ENCODE results near the gene SLC25A47.

The SLC25A47 gene

GRCh38 chr14:100365741-100366140 is 42.6 kb downstream of the SLC25A47 start:
- DNase-seq (ENCODE audit: insufficient read length, low spot score) (no peak), FAIRE-seq (no peak)
- TF ChIP-seq CTCF (IDR thresholded peaks at IDR 0.05; ENCODE audit: insufficient read depth, missing control alignments): no peak

- no peak for TF ChIP-seq CTCF (IDR thresholded peaks at IDR 0.05; ENCODE audit: insufficient read depth, missing control alignments)
- DNase-seq (ENCODE audit: insufficient read length, low spot score): no peak
- no peak for FAIRE-seq
Measured at GRCh38 chr14:100369019-100369418, 45.9 kb downstream of the SLC25A47 start.

GRCh38 chr14:100370003-100370402 is 46.9 kb downstream of the SLC25A47 start:
- TF ChIP-seq CTCF (IDR thresholded peaks at IDR 0.05; ENCODE audit: insufficient read depth, missing control alignments): no peak
- DNase-seq (ENCODE audit: insufficient read length, low spot score) (no peak), FAIRE-seq (no peak)

- no peak for TF ChIP-seq CTCF (IDR thresholded peaks at IDR 0.05; ENCODE audit: insufficient read depth, missing control alignments)
- no peak for DNase-seq (ENCODE audit: insufficient read length, low spot score)
- FAIRE-seq: no peak
Measured at GRCh38 chr14:100371773-100372172, 48.6 kb downstream of the SLC25A47 start.

- FAIRE-seq (no peak), DNase-seq (ENCODE audit: insufficient read length, low spot score) (no peak)
- no peak for TF ChIP-seq CTCF (IDR thresholded peaks at IDR 0.05; ENCODE audit: insufficient read depth, missing control alignments)
Measured at GRCh38 chr14:100372357-100373048, 49.4 kb downstream of the SLC25A47 start.

- TF ChIP-seq CTCF (IDR thresholded peaks at IDR 0.05; ENCODE audit: insufficient read depth, missing control alignments): no peak
- DNase-seq (ENCODE audit: insufficient read length, low spot score) (no peak), FAIRE-seq (no peak)
Measured at GRCh38 chr14:100374270-100374669, 51.1 kb downstream of the SLC25A47 start.

GRCh38 chr14:100374876-100375265 is 51.7 kb downstream of the SLC25A47 start:
- FAIRE-seq: no peak
- TF ChIP-seq CTCF (IDR thresholded peaks at IDR 0.05; ENCODE audit: insufficient read depth, missing control alignments): no peak

More at GRCh38 chr14:100374876-100375265, 51.7 kb downstream of the SLC25A47 start:
- no peak for DNase-seq (ENCODE audit: insufficient read length, low spot score)
